DOHH2 (cell line): ENCODE data around the gene PVALEF.

Experiments used
- H3F3A ChIP-seq: fragments of 200-600 bp; sonication (generic), shearing (Covaris generic); 2 replicates; pipeline ENCODE4 v1.6.0; 2016; ENCODE audit warnings: antibody characterized with exemption, mild to moderate bottlenecking; ENCODE audit not compliant: control insufficient read depth, insufficient read depth
- H3K27ac ChIP-seq: fragments of 200-600 bp; sonication (generic); 2 replicates; pipeline ENCODE4 v1.5.1; 2014; ENCODE audit warnings: low read depth, mild to moderate bottlenecking, low read length, moderate library complexity
- H3K27me3 ChIP-seq: fragments of 200-600 bp; sonication (generic); 2 replicates; pipeline ENCODE4 v1.6.1; 2014; ENCODE audit warnings: mild to moderate bottlenecking, low read length, mixed read lengths; ENCODE audit not compliant: control insufficient read depth
- H3K36me3 ChIP-seq: fragments of 200-600 bp; sonication (generic); 2 replicates; pipeline ENCODE4 v1.6.1; 2014; ENCODE audit warnings: mild to moderate bottlenecking, low read length, moderate library complexity, mixed read lengths; ENCODE audit not compliant: control insufficient read depth
- H3K4me1 ChIP-seq: fragments of 200-600 bp; sonication (generic); 2 replicates; pipeline ENCODE4 v1.6.1; 2014; ENCODE audit warnings: mild to moderate bottlenecking, low read length, mixed read lengths; ENCODE audit not compliant: control insufficient read depth
- H3K4me2 ChIP-seq: fragments of 200-600 bp; sonication (generic); 2 replicates; pipeline ENCODE4 v1.6.0; 2014; ENCODE audit warnings: mild to moderate bottlenecking, low read length, moderate library complexity
- H3K4me3 ChIP-seq: fragments of 200-600 bp; sonication (generic); 2 replicates; pipeline ENCODE4 v1.5.1; 2014; ENCODE audit warnings: mild to moderate bottlenecking, low read length, mixed read lengths
- H3K79me2 ChIP-seq: fragments of 200-600 bp; sonication (generic); 2 replicates; pipeline ENCODE4 v1.6.1; 2014; ENCODE audit warnings: mild to moderate bottlenecking, low read length, mixed read lengths; ENCODE audit not compliant: control insufficient read depth
- H3K9me2 ChIP-seq: fragments of 200-600 bp; sonication (generic); replicated peaks from 2 replicates; pipeline ENCODE4 v1.6.1; 2014; ENCODE audit warnings: mild to moderate bottlenecking, low read length, mixed read lengths; ENCODE audit not compliant: control insufficient read depth
- H3K9me3 ChIP-seq: fragments of 200-600 bp; sonication (generic); 2 replicates; pipeline ENCODE4 v1.6.1; 2014; ENCODE audit warnings: antibody characterized with exemption, low read length, mixed read lengths; ENCODE audit not compliant: control insufficient read depth, insufficient read depth
- H4K20me1 ChIP-seq: fragments of 200-600 bp; sonication (generic); 2 replicates; pipeline ENCODE4 v1.6.0; 2014; ENCODE audit warnings: low read depth, mild to moderate bottlenecking, antibody characterized with exemption, low read length, moderate library complexity; ENCODE audit not compliant: control insufficient read depth, insufficient read depth
- EZH2phosphoT487 ChIP-seq: fragments of 200-600 bp; sonication (generic); IDR thresholded peaks from 2 replicates; pipeline ENCODE4 v1.6.1; 2017; ENCODE audit warnings: borderline replicate concordance, mild to moderate bottlenecking, antibody characterized with exemption, low read length, moderate library complexity, mixed read lengths
- TF ChIP-seq, protein P1 (sequence below): fragments of 200-600 bp; sonication (generic); IDR thresholded peaks from one replicate; pipeline ENCODE4 v1.5.1; 2014; ENCODE audit warnings: antibody characterized with exemption, mild to moderate bottlenecking, low read depth, low read length; ENCODE audit not compliant: poor library complexity, severe bottlenecking

The PVALEF gene

GRCh38 chr17:81219476-81220180 is 54.3 kb downstream of the PVALEF start:
- Histone ChIP-seq H3K4me1 (peaks cover 18% of the 10 kb centered on the region), H3K4me3 (no peak overlapping the region)
- no peak for TF ChIP-seq EZH2phosphoT487
- TF ChIP-seq, protein P1, sequence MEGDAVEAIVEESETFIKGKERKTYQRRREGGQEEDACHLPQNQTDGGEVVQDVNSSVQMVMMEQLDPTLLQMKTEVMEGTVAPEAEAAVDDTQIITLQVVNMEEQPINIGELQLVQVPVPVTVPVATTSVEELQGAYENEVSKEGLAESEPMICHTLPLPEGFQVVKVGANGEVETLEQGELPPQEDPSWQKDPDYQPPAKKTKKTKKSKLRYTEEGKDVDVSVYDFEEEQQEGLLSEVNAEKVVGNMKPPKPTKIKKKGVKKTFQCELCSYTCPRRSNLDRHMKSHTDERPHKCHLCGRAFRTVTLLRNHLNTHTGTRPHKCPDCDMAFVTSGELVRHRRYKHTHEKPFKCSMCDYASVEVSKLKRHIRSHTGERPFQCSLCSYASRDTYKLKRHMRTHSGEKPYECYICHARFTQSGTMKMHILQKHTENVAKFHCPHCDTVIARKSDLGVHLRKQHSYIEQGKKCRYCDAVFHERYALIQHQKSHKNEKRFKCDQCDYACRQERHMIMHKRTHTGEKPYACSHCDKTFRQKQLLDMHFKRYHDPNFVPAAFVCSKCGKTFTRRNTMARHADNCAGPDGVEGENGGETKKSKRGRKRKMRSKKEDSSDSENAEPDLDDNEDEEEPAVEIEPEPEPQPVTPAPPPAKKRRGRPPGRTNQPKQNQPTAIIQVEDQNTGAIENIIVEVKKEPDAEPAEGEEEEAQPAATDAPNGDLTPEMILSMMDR, result no peak

GRCh38 chr17:81221371-81221841 is 56.1 kb downstream of the PVALEF start:
- H3K4me3 ChIP-seq, result peak overlapping the region; percentile 98
- no peaks in the 10 kb centered on the region for H3K36me3 ChIP-seq
- no peaks in the 10 kb centered on the region for H4K20me1 ChIP-seq
- TF ChIP-seq, protein P1, result no peak
- TF ChIP-seq EZH2phosphoT487, result no peak
- H3K27me3 ChIP-seq, result no peaks in the 10 kb centered on the region
- peak overlapping the region; percentile 97 for H3K4me2 ChIP-seq
- no peak overlapping the region for H3K27ac ChIP-seq
- no peaks in the 10 kb centered on the region for H3K9me3 ChIP-seq
- no peaks in the 10 kb centered on the region for H3K9me2 ChIP-seq
- H3K79me2 ChIP-seq, result peaks cover 12% of the 10 kb centered on the region
- H3F3A ChIP-seq, result peaks cover 3% of the 10 kb centered on the region; the same call in 1 of the 2 replicates
- peaks cover 18% of the 10 kb centered on the region for H3K4me1 ChIP-seq

More at GRCh38 chr17:81219476-81220180, 54.3 kb downstream of the PVALEF start:
- Histone ChIP-seq H4K20me1 (no peaks in the 10 kb centered on the region), H3K27me3 (no peaks in the 10 kb centered on the region), H3F3A (no peaks in the 10 kb centered on the region), H3K9me2 (no peaks in the 10 kb centered on the region), H3K27ac (no peak overlapping the region), H3K79me2 (peaks cover 12% of the 10 kb centered on the region), H3K36me3 (no peaks in the 10 kb centered on the region), H3K4me2 (no peak overlapping the region), H3K9me3 (no peaks in the 10 kb centered on the region)

DNA sequence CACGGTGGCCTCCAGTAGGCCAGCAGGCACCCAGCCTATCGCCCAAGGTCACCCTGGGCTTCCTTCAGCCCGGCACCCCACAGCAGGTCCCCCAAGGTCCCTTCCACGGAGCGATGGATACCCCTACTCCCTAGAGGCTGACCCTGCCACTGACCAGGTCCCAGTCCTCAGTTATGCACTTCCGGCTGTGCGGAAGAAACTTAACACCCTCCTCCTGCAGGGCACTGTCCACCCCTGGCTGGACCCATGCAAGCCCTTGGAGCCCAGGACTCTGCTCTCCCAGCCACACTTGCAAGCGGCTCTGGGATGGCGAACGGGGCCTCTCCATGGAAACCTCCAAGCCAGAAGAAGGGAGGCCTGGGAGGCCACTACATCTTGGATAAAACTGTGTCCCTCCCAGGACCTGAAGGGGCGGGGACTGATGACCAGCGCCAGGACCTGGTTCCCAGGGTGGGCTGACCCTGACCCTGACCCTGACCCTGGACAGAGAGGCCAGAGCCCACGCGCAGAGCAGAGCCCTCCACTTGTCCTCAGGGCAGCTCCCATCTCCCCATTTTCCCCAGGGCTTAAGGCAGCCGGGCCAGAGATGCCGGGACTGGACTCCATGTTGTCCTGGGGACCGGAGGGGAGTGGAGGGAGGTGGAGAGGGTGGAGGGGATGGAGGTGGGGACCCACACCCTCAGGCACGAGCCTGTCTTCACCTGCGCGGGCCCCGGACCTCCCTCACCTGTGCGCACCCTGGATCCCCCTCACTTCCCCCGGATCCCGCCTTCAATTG is 56.7 kb downstream of the PVALEF start:
- H3K4me1 ChIP-seq, result peaks cover 18% of the 10 kb centered on the region
- TF ChIP-seq, protein P1, result no peak
- no peak for TF ChIP-seq EZH2phosphoT487
- H3K9me2 ChIP-seq, result no peaks in the 10 kb centered on the region
- H3K4me3 ChIP-seq, result peak overlapping the region; percentile 98
- peaks cover 3% of the 10 kb centered on the region; the same call in 1 of the 2 replicates for H3F3A ChIP-seq
- H4K20me1 ChIP-seq, result no peaks in the 10 kb centered on the region
- H3K79me2 ChIP-seq, result peaks cover 12% of the 10 kb centered on the region
- peak overlapping the region; percentile 97 for H3K4me2 ChIP-seq
- H3K27ac ChIP-seq, result no peak overlapping the region
- H3K27me3 ChIP-seq, result no peaks in the 10 kb centered on the region
- no peaks in the 10 kb centered on the region for H3K9me3 ChIP-seq
- no peaks in the 10 kb centered on the region for H3K36me3 ChIP-seq
